Activated CD8-positive, alpha-beta memory T cell treated with anti-CD3 and anti-CD28 coated beads, Interleukin-2, amount 50 U/mL, for 1 hour (primary cell): ENCODE data around the gene RASGRF2.
"Not testable (repeated sequence)": the region's sequence is repeated elsewhere in the genome, so short reads cannot be mapped to it uniquely, and the experiment has no call there.

Experiments
- DNase-seq: peaks from one replicate; pipeline ENCODE4 v3.0.0-alpha.2; 2020; ENCODE audit errors: extremely low read depth

RASGRF2 gene

DNA sequence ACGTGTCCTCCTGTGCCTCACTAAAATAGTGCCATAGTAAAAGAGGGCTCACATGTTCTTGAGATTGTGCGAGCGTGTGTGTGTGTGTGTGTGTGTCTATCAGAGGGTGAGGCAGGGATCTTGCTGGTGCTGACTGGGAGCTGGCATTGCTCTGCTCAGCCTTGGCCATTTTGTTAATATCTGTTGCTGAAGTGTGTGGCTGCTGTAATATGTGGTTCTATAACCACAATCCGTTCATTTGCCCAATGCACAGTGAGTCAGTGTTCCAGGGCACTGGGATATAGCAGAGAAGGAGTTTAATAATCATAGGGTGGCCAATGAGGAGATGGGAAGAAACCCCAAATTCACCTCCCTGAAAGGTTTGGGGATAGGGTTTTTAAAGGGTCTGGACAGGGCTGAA lies 61.3 kb downstream of the RASGRF2 start:
- DNase-seq: no peak

DNA sequence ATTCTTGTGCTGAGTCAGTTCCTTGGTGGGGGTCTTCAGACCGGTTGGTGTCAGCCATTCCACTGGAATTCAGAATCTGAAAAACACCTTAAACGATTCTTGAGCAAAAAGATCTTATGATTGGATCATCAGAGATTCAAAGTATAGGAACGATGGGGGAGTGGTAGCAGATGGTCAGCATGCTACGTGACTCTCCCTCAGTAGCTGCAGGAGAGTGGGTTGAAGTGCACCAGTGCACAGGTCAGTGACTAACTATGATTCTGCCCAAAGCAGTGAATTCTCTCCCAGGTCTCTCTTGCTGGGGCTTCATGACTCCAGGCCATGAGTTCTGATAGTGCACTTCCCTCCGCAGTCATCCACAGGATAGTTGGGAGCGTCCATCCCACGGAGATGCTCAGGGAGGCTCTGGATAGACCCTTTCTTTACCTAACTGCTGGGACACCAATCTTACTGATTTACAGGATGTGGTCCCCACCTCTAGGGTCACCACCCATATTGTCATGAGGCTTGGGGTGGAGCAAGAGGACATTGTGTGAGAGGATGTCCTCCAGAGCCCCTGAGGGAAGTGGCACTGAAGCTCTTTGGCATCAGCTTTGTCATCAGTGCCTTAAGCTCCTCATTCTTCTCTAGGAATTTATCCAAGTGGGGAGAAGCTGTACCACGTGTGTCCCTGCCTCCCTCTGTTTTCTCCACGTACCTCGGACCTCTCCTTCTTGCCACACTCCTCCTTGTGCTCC lies 62.0 kb downstream of the RASGRF2 start:
- DNase-seq: no peak

GRCh38 chr5:81022688-81023084 lies 62.5 kb downstream of the RASGRF2 start:
- no peak for DNase-seq

- no peak for DNase-seq
These were observed 63.3 kb downstream of the RASGRF2 start for GRCh38 chr5:81023261-81023970.

DNA sequence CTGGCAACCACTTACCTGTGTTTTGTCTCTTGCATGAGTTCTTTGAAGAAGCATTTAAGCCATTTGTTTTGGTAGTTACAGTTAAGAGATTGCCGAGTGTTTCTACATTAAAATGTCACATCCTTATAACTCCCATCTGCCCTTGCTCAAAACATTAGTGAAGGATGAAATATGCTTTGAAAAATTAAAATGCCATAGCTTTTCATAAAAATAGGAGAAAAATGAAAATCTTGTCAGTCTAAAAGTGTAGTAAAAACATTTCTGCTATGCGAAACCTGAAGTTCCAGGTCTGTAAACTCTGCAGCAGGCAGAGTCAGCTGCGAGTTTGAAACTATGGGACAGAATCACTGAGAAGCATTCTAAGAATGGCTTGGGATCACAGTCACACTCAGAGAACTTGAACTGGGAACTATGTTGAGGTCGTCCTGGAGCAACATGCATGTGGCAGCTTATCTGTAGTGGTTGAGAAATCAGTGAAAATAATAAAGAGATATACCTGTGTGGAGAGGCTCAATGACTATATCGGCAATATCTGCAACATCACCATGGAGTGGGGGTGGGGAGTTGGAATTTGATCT lies 67.4 kb downstream of the RASGRF2 start:
- DNase-seq: no peak

GRCh38 chr5:81028888-81029287 lies 68.7 kb downstream of the RASGRF2 start:
- DNase-seq: not testable (repeated sequence)

DNA sequence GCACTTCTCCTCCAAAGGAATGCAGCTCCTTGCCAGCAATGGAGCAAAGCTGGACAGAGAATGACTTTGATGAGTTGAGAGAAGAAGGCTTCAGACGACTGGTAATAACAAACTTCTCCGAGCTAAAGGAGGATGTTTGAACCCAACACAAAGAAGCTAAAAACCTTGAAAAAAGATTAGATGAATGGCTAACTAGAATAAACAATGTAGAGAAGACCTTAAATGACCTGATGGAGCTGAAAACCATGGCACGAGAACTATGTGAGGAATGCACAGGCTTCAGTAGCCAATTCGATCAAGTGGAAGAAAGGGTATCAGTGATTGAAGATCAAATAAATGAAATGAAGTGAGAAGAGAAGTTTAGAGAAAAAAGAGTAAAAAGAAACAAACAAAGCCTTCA lies 69.6 kb downstream of the RASGRF2 start:
- not testable (repeated sequence) for DNase-seq

GRCh38 chr5:81030236-81031034 lies 70.3 kb downstream of the RASGRF2 start:
- DNase-seq: not testable (repeated sequence)

DNA sequence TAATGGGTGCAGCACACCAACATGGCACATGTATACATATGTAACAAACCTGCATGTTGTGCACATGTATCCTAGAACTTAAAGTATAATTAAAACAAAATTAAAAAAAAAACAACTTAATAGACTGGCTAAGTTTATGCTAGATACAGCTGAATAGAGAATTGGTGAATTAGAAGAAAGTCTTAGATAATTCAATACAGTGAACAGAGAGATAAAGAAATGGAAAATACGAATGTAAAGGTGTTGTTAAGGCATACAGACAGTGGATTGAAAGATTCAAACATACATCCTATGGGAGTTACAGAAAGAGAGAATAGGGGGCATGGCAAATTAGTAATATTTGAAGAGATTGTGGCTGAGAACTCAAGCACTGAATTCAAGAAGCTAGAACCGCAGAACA lies 75.4 kb downstream of the RASGRF2 start:
- no peak for DNase-seq

DNA sequence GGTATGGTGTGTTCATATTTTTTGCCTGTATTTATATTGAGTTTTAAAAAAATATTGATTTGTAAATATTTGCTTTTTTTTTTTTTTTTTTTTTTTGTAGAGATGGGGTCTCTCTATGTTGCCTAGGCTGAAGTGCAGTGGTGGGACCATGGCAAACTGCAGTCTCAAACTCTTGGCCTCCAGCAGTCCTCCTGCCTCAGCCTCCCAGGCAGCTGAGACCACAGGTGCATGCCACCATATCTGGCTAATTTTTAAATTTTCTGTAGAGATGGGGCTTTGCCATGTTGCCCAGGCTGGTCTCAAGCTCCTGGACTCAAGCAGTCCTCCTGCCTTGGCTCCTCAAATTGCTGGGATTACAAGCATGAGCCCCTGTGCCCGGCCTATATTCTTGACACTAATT lies 78.3 kb downstream of the RASGRF2 start:
- no peak for DNase-seq

DNA sequence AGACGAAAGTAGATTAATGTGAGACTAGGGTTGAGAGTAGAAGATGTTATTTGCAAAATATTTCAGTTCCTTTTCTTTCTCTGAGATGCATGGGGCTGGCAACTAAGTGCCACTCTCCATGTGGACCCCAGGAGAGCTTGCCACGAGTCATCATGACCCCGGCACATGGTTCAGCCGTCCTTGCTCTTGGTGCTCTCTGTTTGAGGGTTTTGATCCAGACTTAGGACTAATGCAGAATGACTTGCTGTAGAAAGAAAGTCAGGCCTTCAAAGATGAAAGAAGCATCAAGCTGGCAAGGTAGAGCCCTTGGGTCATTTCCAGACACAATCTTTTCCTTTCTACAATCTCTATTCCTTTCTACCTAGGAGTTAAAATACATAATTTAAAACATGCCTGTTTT lies 84.7 kb downstream of the RASGRF2 start:
- DNase-seq: no peak

- no peak for DNase-seq
These were observed 85.2 kb downstream of the RASGRF2 start for GRCh38 chr5:81045389-81045807.

GRCh38 chr5:81046041-81046440 lies 85.9 kb downstream of the RASGRF2 start:
- no peak for DNase-seq

GRCh38 chr5:81052325-81052724 lies 92.2 kb downstream of the RASGRF2 start:
- DNase-seq: no peak

- DNase-seq: not testable (repeated sequence)
These were observed 93.1 kb downstream of the RASGRF2 start for GRCh38 chr5:81053282-81053681.

GRCh38 chr5:81058121-81058520 lies 98.0 kb downstream of the RASGRF2 start:
- DNase-seq: no peak

- no peak for DNase-seq
These were observed 105.3 kb downstream of the RASGRF2 start for GRCh38 chr5:81065492-81065891.

DNA sequence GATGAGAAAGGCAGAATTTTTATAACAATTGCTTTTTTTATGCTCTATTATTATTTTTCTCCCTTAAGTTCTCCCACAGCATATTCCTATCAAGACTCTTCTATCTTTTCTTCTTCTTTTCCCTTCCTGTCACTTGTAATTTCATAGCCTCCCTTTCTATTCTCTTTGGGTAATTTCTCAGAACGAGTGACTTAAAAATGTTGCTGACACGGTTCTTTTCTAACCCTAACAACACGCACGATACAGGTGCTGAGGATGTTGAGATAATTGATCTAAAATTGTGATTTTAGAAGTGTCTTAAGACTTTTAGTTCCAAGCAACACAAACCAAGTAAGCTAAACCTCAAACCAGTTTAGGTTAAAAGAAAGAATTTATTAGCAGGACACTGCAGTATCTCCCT lies 105.9 kb downstream of the RASGRF2 start:
- no peak for DNase-seq

DNA sequence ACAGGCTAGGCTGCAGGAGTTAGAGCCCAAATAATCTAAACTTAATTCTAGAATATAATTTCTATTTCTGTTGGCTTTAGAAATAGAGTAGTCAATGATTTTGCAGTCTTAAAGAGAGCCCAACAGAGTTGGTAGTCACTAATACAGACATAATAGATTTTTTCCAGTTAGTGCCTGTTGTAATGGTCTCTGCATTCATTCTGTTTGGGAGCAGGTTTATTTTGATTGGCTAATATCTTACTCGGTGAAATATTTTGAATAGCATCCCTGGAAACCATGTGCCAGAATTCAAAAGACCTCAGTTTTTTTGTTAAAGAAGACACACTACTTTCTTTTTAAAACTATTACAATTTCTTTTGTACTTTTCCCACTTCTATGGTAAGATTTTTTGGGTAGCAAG lies 107.2 kb downstream of the RASGRF2 start:
- DNase-seq: no peak

DNA sequence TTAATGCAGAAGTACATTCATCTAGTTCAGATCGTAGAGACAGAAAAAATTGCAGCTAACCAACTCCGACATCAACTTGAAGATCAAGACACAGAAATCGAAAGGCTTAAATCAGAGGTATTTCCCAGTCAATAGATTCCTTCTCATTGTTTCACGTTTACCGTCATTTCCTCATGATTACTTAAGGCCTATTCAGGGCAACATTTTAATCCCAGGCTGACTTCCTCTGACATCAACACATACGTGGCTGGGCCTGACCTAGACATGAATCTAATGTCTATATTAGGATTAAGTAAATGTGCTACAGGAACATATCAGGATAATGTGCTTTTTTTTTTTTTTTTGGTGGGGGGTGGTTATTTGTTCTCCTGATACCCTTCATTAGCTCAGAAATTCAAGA lies 107.9 kb downstream of the RASGRF2 start:
- DNase-seq: no peak

GRCh38 chr5:81068635-81069034 lies 108.5 kb downstream of the RASGRF2 start:
- no peak for DNase-seq

GRCh38 chr5:81069990-81070389 lies 109.8 kb downstream of the RASGRF2 start:
- no peak for DNase-seq
